ENCODE results near the gene CTPS2.
A peak's percentile ranks its signal among the peaks of the same experiment; 100 is the strongest.

CTPS2 gene

GRCh38 chrX:16714504-16714903, 2.0 kb upstream of the CTPS2 start:
- Histone ChIP-seq H3K27me3 (ENCODE audit: insufficient read depth, poor library complexity, severe bottlenecking) (no peaks in the 10 kb centered on the region), H3K27ac (ENCODE audit: poor library complexity, severe bottlenecking) (no peak overlapping the region), H3K4me3 (ENCODE audit: severe bottlenecking) (no peak overlapping the region), H3K9me3 (ENCODE audit: severe bottlenecking) (no peaks in the 10 kb centered on the region), H3K36me3 (ENCODE audit: low read depth) (no peaks in the 10 kb centered on the region), H3K4me1 (ENCODE audit: insufficient read depth, poor library complexity, severe bottlenecking) (no peaks in the 10 kb centered on the region)
- no peak for ATAC-seq (ENCODE audit: low read depth)
- no peak for TF ChIP-seq CTCF (IDR thresholded peaks at IDR 0.05; ENCODE audit: poor library complexity, severe bottlenecking)
- DNase-seq (ENCODE audit: low spot score), result no peak

GRCh38 chrX:16711893-16712547, 449 bp downstream of the CTPS2 start:
- peak overlapping the region; percentile 75 for H3K4me3 ChIP-seq (ENCODE audit: severe bottlenecking)
- H3K4me1 ChIP-seq (ENCODE audit: insufficient read depth, poor library complexity, severe bottlenecking), result no peaks in the 10 kb centered on the region
- peak; percentile 23 for DNase-seq (ENCODE audit: low spot score)
- no peak for TF ChIP-seq CTCF (IDR thresholded peaks at IDR 0.05; ENCODE audit: poor library complexity, severe bottlenecking)
- H3K27me3 ChIP-seq (ENCODE audit: insufficient read depth, poor library complexity, severe bottlenecking), result no peaks in the 10 kb centered on the region
- H3K9me3 ChIP-seq (ENCODE audit: severe bottlenecking), result no peaks in the 10 kb centered on the region
- no peaks in the 10 kb centered on the region; the same call in 1 of the 2 replicates for H3K36me3 ChIP-seq (ENCODE audit: low read depth)
- peak; percentile 63 for ATAC-seq (ENCODE audit: low read depth)
- H3K27ac ChIP-seq (ENCODE audit: poor library complexity, severe bottlenecking), result peak overlapping the region; percentile 63

GRCh38 chrX:16711219-16711811, 1.2 kb downstream of the CTPS2 start:
- no peaks in the 10 kb centered on the region; the same call in 1 of the 2 replicates for H3K36me3 ChIP-seq (ENCODE audit: low read depth)
- DNase-seq (ENCODE audit: low spot score) (no peak), ATAC-seq (ENCODE audit: low read depth) (no peak)
- no peaks in the 10 kb centered on the region for H3K4me1 ChIP-seq (ENCODE audit: insufficient read depth, poor library complexity, severe bottlenecking)
- H3K27me3 ChIP-seq (ENCODE audit: insufficient read depth, poor library complexity, severe bottlenecking), result no peaks in the 10 kb centered on the region
- no peak for TF ChIP-seq CTCF (IDR thresholded peaks at IDR 0.05; ENCODE audit: poor library complexity, severe bottlenecking)
- H3K27ac ChIP-seq (ENCODE audit: poor library complexity, severe bottlenecking), result peak overlapping the region; percentile 63
- H3K9me3 ChIP-seq (ENCODE audit: severe bottlenecking), result no peaks in the 10 kb centered on the region
- peak overlapping the region; percentile 75 for H3K4me3 ChIP-seq (ENCODE audit: severe bottlenecking)

- no peak overlapping the region for H3K4me3 ChIP-seq (ENCODE audit: severe bottlenecking)
- H3K27me3 ChIP-seq (ENCODE audit: insufficient read depth, poor library complexity, severe bottlenecking), result no peaks in the 10 kb centered on the region
- ATAC-seq (ENCODE audit: low read depth), result no peak
- no peak for TF ChIP-seq CTCF (IDR thresholded peaks at IDR 0.05; ENCODE audit: poor library complexity, severe bottlenecking)
- H3K4me1 ChIP-seq (ENCODE audit: insufficient read depth, poor library complexity, severe bottlenecking), result no peaks in the 10 kb centered on the region
- no peaks in the 10 kb centered on the region for H3K9me3 ChIP-seq (ENCODE audit: severe bottlenecking)
- no peak for DNase-seq (ENCODE audit: low spot score)
- H3K36me3 ChIP-seq (ENCODE audit: low read depth), result no peaks in the 10 kb centered on the region; the same call in 1 of the 2 replicates
- no peak overlapping the region for H3K27ac ChIP-seq (ENCODE audit: poor library complexity, severe bottlenecking)
Observed at GRCh38 chrX:16708016-16708415, 4.5 kb downstream of the CTPS2 start.

GRCh38 chrX:16705370-16705769, 7.1 kb downstream of the CTPS2 start:
- Histone ChIP-seq H3K4me1 (ENCODE audit: insufficient read depth, poor library complexity, severe bottlenecking) (no peaks in the 10 kb centered on the region), H3K4me3 (ENCODE audit: severe bottlenecking) (no peak overlapping the region), H3K9me3 (ENCODE audit: severe bottlenecking) (no peaks in the 10 kb centered on the region), H3K36me3 (ENCODE audit: low read depth) (no peaks in the 10 kb centered on the region; the same call in 1 of the 2 replicates), H3K27ac (ENCODE audit: poor library complexity, severe bottlenecking) (no peak overlapping the region), H3K27me3 (ENCODE audit: insufficient read depth, poor library complexity, severe bottlenecking) (no peaks in the 10 kb centered on the region)
- DNase-seq (ENCODE audit: low spot score) (no peak), ATAC-seq (ENCODE audit: low read depth) (no peak)
- TF ChIP-seq CTCF (IDR thresholded peaks at IDR 0.05; ENCODE audit: poor library complexity, severe bottlenecking), result no peak
